Left lung (tissue), 10 donors: ENCODE data around the gene ARHGEF38. TPM values are rescaled to one million over a fixed set of nuclear protein-coding genes. Genes with fewer than 3 reads are reported as not detected.
A peak's percentile ranks its signal among the peaks of the same experiment; 100 is the strongest.

Source experiments
- ATAC-seq: fragments of 200-7000 bp; cut with Tn5 transposase; one replicate; pipeline ENCODE4 v1.9.1; 2020; ENCODE audit warnings: moderate library complexity
- DNase-seq, 4 donors: peaks; one replicate each; pipeline ENCODE4 v3.0.0-alpha.2; 2013 to 2020
- H3K27ac ChIP-seq, 2 donors: fragments of 200-600 bp; sonication (generic) in 1 of 2; one replicate each; pipeline versions ENCODE4 v1.5.0 to v1.8.0; 2020 to 2021
- H3K27me3 ChIP-seq, 2 donors: fragments of 200-600 bp; sonication (generic) in 1 of 2; one replicate each; pipeline versions ENCODE4 v1.5.0 to v1.8.0; 2020 to 2021
- H3K36me3 ChIP-seq, 2 donors: fragments of 200-600 bp; sonication (generic) in 1 of 2; one replicate each; pipeline versions ENCODE4 v1.5.0 to v1.8.0; 2020 to 2021
- H3K4me1 ChIP-seq, 2 donors: fragments of 200-600 bp; one replicate each; pipeline ENCODE4 v1.8.0; 2021
- H3K4me3 ChIP-seq, 2 donors: fragments of 200-600 bp; sonication (generic) in 1 of 2; one replicate each; pipeline versions ENCODE4 v1.5.0 to v1.8.0; 2020 to 2021; ENCODE audit warnings: mild to moderate bottlenecking in 1 of 2
- H3K9me3 ChIP-seq, 2 donors: fragments of 200-600 bp; sonication (generic) in 1 of 2; one replicate each; pipeline versions ENCODE4 v1.5.0 to v1.8.0; 2020 to 2021
- CTCF ChIP-seq, 2 donors: fragments of 200-600 bp; sonication (generic) in 1 of 2; IDR thresholded peaks; one replicate each; pipeline versions ENCODE4 v1.5.0 to v1.8.0; 2021; ENCODE audit warnings: antibody characterized with exemption in 2 of 2
- intact Hi-C, 2 donors: fragments of 100-400 bp; cut with DNase I; formaldehyde crosslinking; loops; one replicate each; pipeline versions ENCODE4 v1.11.2 to v1.14.2; 2022
- polyA plus RNA-seq, 6 donors: library from polyadenylated mRNA; unstranded; fragments of 120-200 nt; gene quantifications; one replicate each; pipeline ENCODE4 v1.2.1, GENCODE V29; 2013; ENCODE audit not compliant: insufficient read length in 6 of 6
- total RNA-seq, 2 donors: library from RNA; stranded (reverse); fragmentation: NEBNext Ultra II Directional; extraction: Animal tissue kit (Norgen Biotek cat#: 25700); gene quantifications; one replicate each; pipeline ENCODE4 v1.2.1, GENCODE V29; 2021
- donor health status: DM: no; HTN: yes; CAD: no.
- donor health status: DM: no; HTN: no; CAD: no.

The ARHGEF38 gene
- total and polyA plus RNA-seq, 8 donors, result 5.0 to 12.1 (median 8.4) TPM

- Histone ChIP-seq H3K9me3 (no peaks in the 10 kb centered on the region), H3K27me3 (no peaks in the 10 kb centered on the region), H3K4me3 (no peak overlapping the region), H3K36me3 (no peaks in the 10 kb centered on the region), H3K4me1 (peaks cover 0 to 21% of the 10 kb centered on the region in 2 donors), H3K27ac (no peak overlapping the region)
- TF ChIP-seq CTCF (IDR thresholded peaks at IDR 0.05), result no peak
- intact Hi-C loops, result no loop called here
- DNase-seq (no peak), ATAC-seq (peak; percentile 8)
Observed at GRCh38 chr4:105632599-105632998, 80.2 kb downstream of the ARHGEF38 start.

GRCh38 chr4:105633241-105633640 is 80.8 kb downstream of the ARHGEF38 start:
- no peak overlapping the region for H3K27ac ChIP-seq

GRCh38 chr4:105634402-105635080 is 82.1 kb downstream of the ARHGEF38 start:
- no peak for ATAC-seq
- Histone ChIP-seq H3K27ac (no peak overlapping the region), H3K4me3 (no peak overlapping the region), H3K27me3 (no peaks in the 10 kb centered on the region), H3K36me3 (no peaks in the 10 kb centered on the region), H3K9me3 (no peaks in the 10 kb centered on the region), H3K4me1 (peaks cover 4 to 26% of the 10 kb centered on the region in 2 donors)
- no peak for DNase-seq
- no peak for TF ChIP-seq CTCF (IDR thresholded peaks at IDR 0.05)
- intact Hi-C loops, result no loop called here

More at GRCh38 chr4:105633241-105633640, 80.8 kb downstream of the ARHGEF38 start:
- ATAC-seq (peak; percentile 66), DNase-seq (no peak)
- no peak for TF ChIP-seq CTCF (IDR thresholded peaks at IDR 0.05)
- Histone ChIP-seq H3K36me3 (no peaks in the 10 kb centered on the region), H3K27me3 (no peaks in the 10 kb centered on the region), H3K4me3 (no peak overlapping the region), H3K9me3 (no peaks in the 10 kb centered on the region), H3K4me1 (peaks cover 4 to 26% of the 10 kb centered on the region in 2 donors)
- intact Hi-C loops, result no loop called here

- TF ChIP-seq CTCF (IDR thresholded peaks at IDR 0.05), result no peak
- H3K9me3 ChIP-seq, result no peaks in the 10 kb centered on the region
- H3K4me1 ChIP-seq, result peaks cover 4 to 26% of the 10 kb centered on the region in 2 donors
- DNase-seq (peak in 3 of 4 donors; percentile 74 to 84 (median 76)), ATAC-seq (peak; percentile 74)
- no peak overlapping the region for H3K4me3 ChIP-seq
- intact Hi-C loops, result no loop called here
- H3K27me3 ChIP-seq, result no peaks in the 10 kb centered on the region
- peak overlapping the region in 1 of 2 donors; percentile 24 for H3K27ac ChIP-seq
- no peaks in the 10 kb centered on the region for H3K36me3 ChIP-seq
Observed at GRCh38 chr4:105637408-105638176, 85.2 kb downstream of the ARHGEF38 start.

GRCh38 chr4:105641845-105642244 is 89.4 kb downstream of the ARHGEF38 start:
- H3K36me3 ChIP-seq, result no peaks in the 10 kb centered on the region
- peaks cover 4 to 11% of the 10 kb centered on the region in 2 donors for H3K4me1 ChIP-seq
- ATAC-seq, result no peak
- no peak overlapping the region for H3K27ac ChIP-seq
- TF ChIP-seq CTCF (IDR thresholded peaks at IDR 0.05), result no peak
- intact Hi-C loops, result no loop called here
- H3K27me3 ChIP-seq, result no peaks in the 10 kb centered on the region
- H3K9me3 ChIP-seq, result no peaks in the 10 kb centered on the region
- no peak overlapping the region for H3K4me3 ChIP-seq
- peak in 2 of 4 donors; percentile 72 to 77 for DNase-seq
